CD14-positive monocyte (primary cell): Measurements from ENCODE around the gene HDAC10. TPM values are rescaled to one million over a fixed set of nuclear protein-coding genes. Genes with fewer than 3 reads are reported as not detected.
A peak's percentile ranks its signal among the peaks of the same experiment; 100 is the strongest.

Experiments
- DNase-seq, 3 donors: peaks; one replicate each; pipeline ENCODE4 v3.0.0-alpha.2; 2011 to 2022
- H2AFZ ChIP-seq: 2 replicates; pipeline ENCODE4 v1.6.0; 2012; ENCODE audit warnings: mild to moderate bottlenecking, low read depth, low read length, inconsistent platforms; ENCODE audit not compliant: insufficient read depth, poor library complexity, severe bottlenecking
- H3K27ac ChIP-seq, 2 donors: 1 replicate in 1 of 2; 2 replicates in 1 of 2; pipeline ENCODE4 v1.5.1; 2012 to 2013; ENCODE audit warnings: low read length in 2 of 2, control low read depth in 1 of 2, inconsistent platforms in 1 of 2, low read depth in 1 of 2, mild to moderate bottlenecking in 1 of 2
- H3K27me3 ChIP-seq, 2 donors: one replicate each; pipeline versions ENCODE4 v1.6.0 to v1.6.1; 2011 to 2013; ENCODE audit warnings: low read length in 2 of 2; ENCODE audit not compliant: control insufficient read depth in 2 of 2, insufficient read depth in 2 of 2
- H3K36me3 ChIP-seq, 2 donors: replicated peaks in 1 of 2; 1 replicate in 1 of 2; 2 replicates in 1 of 2; pipeline versions ENCODE4 v1.5.1 to v1.6.1; 2012 to 2013; ENCODE audit warnings: low read length in 2 of 2, control low read depth in 1 of 2, inconsistent platforms in 1 of 2, mild to moderate bottlenecking in 1 of 2; ENCODE audit not compliant: insufficient read depth in 2 of 2, control insufficient read depth in 1 of 2
- H3K4me1 ChIP-seq, 2 donors: 1 replicate in 1 of 2; 2 replicates in 1 of 2; pipeline versions ENCODE4 v1.5.1 to v1.6.1; 2012 to 2013; ENCODE audit warnings: low read length in 2 of 2, control low read depth in 1 of 2, inconsistent platforms in 1 of 2, mild to moderate bottlenecking in 1 of 2, moderate library complexity in 1 of 2; ENCODE audit not compliant: insufficient read depth in 2 of 2, control insufficient read depth in 1 of 2
- H3K4me2 ChIP-seq: replicated peaks from 2 replicates; pipeline ENCODE3; 2012; ENCODE audit warnings: low read length, moderate library complexity, mild to moderate bottlenecking; ENCODE audit not compliant: poor library complexity, severe bottlenecking; ENCODE audit errors: extremely low read depth
- H3K4me3 ChIP-seq, 3 experiments: fragments of 200-600 bp in 1 of 3; sonication (generic) in 1 of 3; replicated peaks in 1 of 3; 1 replicate in 2 of 3; 2 replicates in 1 of 3; pipeline ENCODE4 v1.5.1; 2011 to 2013; ENCODE audit warnings: low read length in 3 of 3, mild to moderate bottlenecking in 3 of 3, control low read depth in 2 of 3, low read depth in 2 of 3, inconsistent platforms in 1 of 3, moderate library complexity in 1 of 3
- H3K79me2 ChIP-seq: 2 replicates; pipeline ENCODE4 v1.6.0; 2012; ENCODE audit warnings: mild to moderate bottlenecking, control low read depth, inconsistent platforms, low read length, moderate library complexity; ENCODE audit not compliant: insufficient read depth
- H3K9ac ChIP-seq: 2 replicates; pipeline ENCODE4 v1.6.0; 2017; ENCODE audit warnings: low read length, mild to moderate bottlenecking; ENCODE audit not compliant: insufficient read depth, poor library complexity, severe bottlenecking
- H3K9me3 ChIP-seq, 2 donors: replicated peaks in 1 of 2; 1 replicate in 1 of 2; 2 replicates in 1 of 2; pipeline versions ENCODE4 v1.5.1 to v1.6.1; 2012 to 2013; ENCODE audit warnings: low read length in 2 of 2, control low read depth in 1 of 2; ENCODE audit not compliant: control insufficient read depth in 1 of 2, insufficient read depth in 1 of 2
- H4K20me1 ChIP-seq: 2 replicates; pipeline ENCODE4 v1.6.0; 2012; ENCODE audit warnings: mild to moderate bottlenecking, low read length, control low read depth, moderate library complexity; ENCODE audit not compliant: insufficient read depth
- H3K27ac Mint-ChIP-seq, 7 donors: one replicate each; pipeline ENCODE4 v1.8.0; 2020; ENCODE audit warnings: mild to moderate bottlenecking in 7 of 7, mixed read lengths in 7 of 7, moderate library complexity in 6 of 7, inconsistent platforms in 2 of 7
- H3K27me3 Mint-ChIP-seq, 3 donors: one replicate each; pipeline ENCODE4 v1.8.0; 2021 to 2022; ENCODE audit warnings: low read depth in 3 of 3, mild to moderate bottlenecking in 3 of 3, mixed read lengths in 3 of 3, moderate library complexity in 3 of 3, inconsistent platforms in 1 of 3
- H3K36me3 Mint-ChIP-seq, 2 donors: one replicate each; pipeline ENCODE4 v1.8.0; 2020; ENCODE audit warnings: mixed read lengths in 2 of 2, inconsistent platforms in 1 of 2, mild to moderate bottlenecking in 1 of 2
- H3K4me1 Mint-ChIP-seq: one replicate; pipeline ENCODE4 v1.8.0; 2020; ENCODE audit warnings: mild to moderate bottlenecking, mixed read lengths
- H3K4me3 Mint-ChIP-seq, 2 donors: one replicate each; pipeline ENCODE4 v1.8.0; 2020; ENCODE audit warnings: mild to moderate bottlenecking in 2 of 2, mixed read lengths in 2 of 2, moderate library complexity in 1 of 2
- H3K9me3 Mint-ChIP-seq, 7 donors: one replicate each; pipeline ENCODE4 v1.8.0; 2020 to 2022; ENCODE audit warnings: mixed read lengths in 7 of 7, mild to moderate bottlenecking in 6 of 7, moderate library complexity in 6 of 7, inconsistent platforms in 2 of 7
- CTCF ChIP-seq: fragments of 200-600 bp; IDR thresholded peaks from one replicate; pipeline ENCODE4 v1.8.0; 2022; ENCODE audit warnings: antibody characterized with exemption, mild to moderate bottlenecking
- WGBS: methylation state at CpG from one replicate; pipeline ENCODE4 v1.1.5; 2013; ENCODE audit warnings: missing lambda C conversion rate; ENCODE audit not compliant: insufficient coverage; 5-methylcytosine and 5-hydroxymethylcytosine counted together
- intact Hi-C, 2 donors: fragments of 100-400 bp; cut with micrococcal nuclease; formaldehyde crosslinking; loops; one replicate each; pipeline versions ENCODE4 v1.15.0 to v1.15.1; 2023
- polyA plus RNA-seq, 3 donors: library from polyadenylated mRNA; depleted of rRNA in 1 of 3; unstranded in 2 of 3; stranded (reverse) in 1 of 3; fragments of 300-500 nt in 2 of 3; fragments of >200 nt in 1 of 3; fragmentation: Illumina TruSeq in 2 of 3; gene quantifications; 1 replicate in 2 of 3; 2 replicates in 1 of 3; pipeline ENCODE4 v1.2.3, GENCODE V29; 2012 to 2021

The HDAC10 gene
- polyA plus RNA-seq, 3 donors: 9.2 to 148 (median 13.7) TPM

GRCh38 chr22:50269970-50270665 is 19.1 kb upstream of the HDAC10 start, which contains the start of gene MAPK11:
TSS of gene MAPK11 (minus strand) at chr22:50270380. CDS start at chr22:50270292, 88 bp downstream.
- H3K9me3 Mint-ChIP-seq: peaks cover 0 to 27% (median 7%) of the 10 kb centered on the region in 7 donors
- under 1% methylated on average over 83 of the region's 92 CpGs for WGBS
- H3K79me2 ChIP-seq: no peaks in the 10 kb centered on the region
- peaks cover 8% of the 10 kb centered on the region in 2 donors for H3K36me3 ChIP-seq
- no peak within 1 kb of the TSS for H2AFZ ChIP-seq
- H3K27ac Mint-ChIP-seq: no peak within 1 kb of the TSS
- peak in 1 of 3 donors; percentile 41 for DNase-seq
- TF ChIP-seq CTCF: no peak
- no peak within 1 kb of the TSS for H3K9ac ChIP-seq
- intact Hi-C loops: no loop called here
- peaks cover 25 to 46% of the 10 kb centered on the region in 2 donors for H3K27me3 ChIP-seq
- no peak within 1 kb of the TSS for H3K27ac ChIP-seq
- H3K4me2 ChIP-seq: peak within 1 kb of the TSS; percentile 80
- H3K27me3 Mint-ChIP-seq: peaks cover 38 to 68% (median 57%) of the 10 kb centered on the region in 3 donors
- peaks cover 60% of the 10 kb centered on the region for H4K20me1 ChIP-seq
- H3K4me3 Mint-ChIP-seq: peak within 1 kb of the TSS; percentile 64 to 78
- peaks cover 23% of the 10 kb centered on the region for H3K4me1 Mint-ChIP-seq
- peaks cover 25 to 38% of the 10 kb centered on the region in 2 donors for H3K4me1 ChIP-seq
- H3K36me3 Mint-ChIP-seq: peaks cover 16 to 17% of the 10 kb centered on the region in 2 donors
- peak within 1 kb of the TSS; percentile 17 to 70 (median 21) for H3K4me3 ChIP-seq
- peaks cover 7 to 10% of the 10 kb centered on the region in 2 donors for H3K9me3 ChIP-seq

GRCh38 chr22:50269573-50269969 is 18.5 kb upstream of the HDAC10 start:
- Histone ChIP-seq H4K20me1 (peaks cover 56% of the 10 kb centered on the region), H3K27ac (no peak overlapping the region), H3K79me2 (no peaks in the 10 kb centered on the region), H3K27me3 (peaks cover 25 to 46% of the 10 kb centered on the region in 2 donors), H3K9ac (no peak overlapping the region), H3K9me3 (peaks cover 7 to 10% of the 10 kb centered on the region in 2 donors), H3K4me3 (peak overlapping the region in 1 of 3 experiments; percentile 70), H3K36me3 (peaks cover 4% of the 10 kb centered on the region in 2 donors), H3K4me2 (peak overlapping the region; percentile 80), H2AFZ (no peak overlapping the region), H3K4me1 (peaks cover 25 to 38% of the 10 kb centered on the region in 2 donors)
- no peak for TF ChIP-seq CTCF
- peaks cover 41 to 74% (median 60%) of the 10 kb centered on the region in 3 donors for H3K27me3 Mint-ChIP-seq
- 4% methylated on average over 17 of the region's 18 CpGs for WGBS
- peaks cover 12 to 13% of the 10 kb centered on the region in 2 donors for H3K36me3 Mint-ChIP-seq
- DNase-seq: no peak
- H3K4me3 Mint-ChIP-seq: peak overlapping the region; percentile 64 to 78
- intact Hi-C loops: no loop called here
- H3K4me1 Mint-ChIP-seq: peaks cover 23% of the 10 kb centered on the region
- H3K27ac Mint-ChIP-seq: no peak overlapping the region
- H3K9me3 Mint-ChIP-seq: peaks cover 0 to 27% (median 7%) of the 10 kb centered on the region in 7 donors
